DND-41 (cell line): ENCODE data around the gene CANT1.

Experiments used
- EZH2 ChIP-seq: IDR thresholded peaks from 3 replicates; pipeline ENCODE4 v1.6.1; 2012; ENCODE audit warnings: borderline replicate concordance, low read depth, mild to moderate bottlenecking, moderate library complexity, low read length, inconsistent platforms; ENCODE audit not compliant: severe bottlenecking
- TF ChIP-seq, protein P1 (sequence below): IDR thresholded peaks from 2 replicates; pipeline ENCODE4 v1.5.1; 2012; ENCODE audit warnings: borderline replicate concordance, low read length, moderate library complexity, mild to moderate bottlenecking; ENCODE audit not compliant: poor library complexity, severe bottlenecking; ENCODE audit errors: extremely low read depth

DNA sequence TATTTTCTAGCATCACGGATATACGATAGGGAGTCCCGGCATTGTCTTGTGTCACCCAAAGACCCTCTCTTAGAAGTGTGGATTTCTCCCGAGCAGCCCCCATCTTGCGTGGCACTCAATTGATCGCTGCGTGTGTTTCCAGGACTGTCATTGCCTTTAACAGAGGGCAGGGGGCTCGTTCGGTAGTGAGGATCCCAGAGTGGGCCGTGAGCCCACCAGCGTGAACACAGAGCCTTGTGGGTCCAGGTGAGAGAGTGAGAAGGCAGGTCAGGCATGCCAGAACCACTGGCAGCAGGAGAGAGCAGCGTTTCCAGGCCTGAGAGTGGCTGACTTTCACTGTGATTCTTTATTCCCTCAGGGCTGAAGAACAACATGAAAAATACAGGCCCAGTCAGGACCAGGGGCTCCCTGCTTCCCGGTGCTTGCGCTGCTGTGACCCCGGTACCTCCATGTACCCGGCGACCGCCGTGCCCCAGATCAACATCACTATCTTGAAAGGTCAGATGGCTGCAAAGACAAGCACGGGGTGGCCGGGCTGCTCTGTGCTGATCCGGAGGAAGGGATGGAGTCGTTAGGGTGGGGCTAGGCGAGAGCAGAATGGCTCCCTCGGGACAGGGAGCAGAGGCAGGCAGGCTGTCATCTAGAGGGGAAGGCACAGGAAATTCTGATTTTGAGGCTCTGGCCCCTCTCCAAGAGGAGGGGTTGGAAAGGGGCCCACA is 36.8 kb upstream of the CANT1 start:
- TF ChIP-seq EZH2 = no peak
- TF ChIP-seq, protein P1, sequence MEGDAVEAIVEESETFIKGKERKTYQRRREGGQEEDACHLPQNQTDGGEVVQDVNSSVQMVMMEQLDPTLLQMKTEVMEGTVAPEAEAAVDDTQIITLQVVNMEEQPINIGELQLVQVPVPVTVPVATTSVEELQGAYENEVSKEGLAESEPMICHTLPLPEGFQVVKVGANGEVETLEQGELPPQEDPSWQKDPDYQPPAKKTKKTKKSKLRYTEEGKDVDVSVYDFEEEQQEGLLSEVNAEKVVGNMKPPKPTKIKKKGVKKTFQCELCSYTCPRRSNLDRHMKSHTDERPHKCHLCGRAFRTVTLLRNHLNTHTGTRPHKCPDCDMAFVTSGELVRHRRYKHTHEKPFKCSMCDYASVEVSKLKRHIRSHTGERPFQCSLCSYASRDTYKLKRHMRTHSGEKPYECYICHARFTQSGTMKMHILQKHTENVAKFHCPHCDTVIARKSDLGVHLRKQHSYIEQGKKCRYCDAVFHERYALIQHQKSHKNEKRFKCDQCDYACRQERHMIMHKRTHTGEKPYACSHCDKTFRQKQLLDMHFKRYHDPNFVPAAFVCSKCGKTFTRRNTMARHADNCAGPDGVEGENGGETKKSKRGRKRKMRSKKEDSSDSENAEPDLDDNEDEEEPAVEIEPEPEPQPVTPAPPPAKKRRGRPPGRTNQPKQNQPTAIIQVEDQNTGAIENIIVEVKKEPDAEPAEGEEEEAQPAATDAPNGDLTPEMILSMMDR = no peak
